T-cell (primary cell): ENCODE measurements around the gene SYCP1. TPM values are rescaled to one million over a fixed set of nuclear protein-coding genes. Genes with fewer than 3 reads are reported as not detected.

Experiments used
- ATAC-seq, 4 experiments: fragments of 200-7000 bp in 3 of 4; fragments of 150-1000 bp in 1 of 4; cut with Tn5 transposase; replicated peaks in 1 of 4; 1 replicate in 3 of 4; 2 replicates in 1 of 4; pipeline ENCODE4 v1.10.0; 2021; ENCODE audit warnings: moderate library complexity in 3 of 4, mild to moderate bottlenecking in 2 of 4, moderate number of reproducible peaks in 1 of 4
- CTCF ChIA-PET, 2 donors: fragments of 300-600 bp; sonication (Branson Sonifier 250); formaldehyde crosslinking; loops; one replicate each; lab custom pipeline; 2022; ENCODE audit warnings: antibody characterized with exemption in 2 of 2; lab: Charles Lee
- POLR2A ChIA-PET, 2 donors: fragments of 300-600 bp; sonication (Branson Sonifier 250); formaldehyde crosslinking; loops; one replicate each; lab custom pipeline; 2022; ENCODE audit warnings: antibody characterized with exemption in 2 of 2; lab: Charles Lee
- DNase-seq, 35 experiments: peaks; one replicate each; pipeline versions ENCODE4 v3.0.0 to v3.0.0-alpha.2; 2013 to 2023
- H3K27ac ChIP-seq: one replicate; pipeline ENCODE4 v1.5.1; 2013; ENCODE audit warnings: low read length
- H3K27me3 ChIP-seq, 2 experiments: replicated peaks in 1 of 2; 1 replicate in 1 of 2; 2 replicates in 1 of 2; pipeline versions ENCODE4 v1.6.1 to v1.7.0; 2013; ENCODE audit warnings: low read length in 1 of 2, mixed read lengths in 1 of 2; ENCODE audit not compliant: control insufficient read depth in 2 of 2, insufficient read depth in 2 of 2; ENCODE audit errors: extremely low read depth in 1 of 2
- H3K36me3 ChIP-seq, 2 donors: 1 replicate in 1 of 2; 2 replicates in 1 of 2; pipeline versions ENCODE4 v1.6.1 to v1.7.0; 2013; ENCODE audit warnings: low read length in 1 of 2; ENCODE audit not compliant: control insufficient read depth in 2 of 2, insufficient read depth in 1 of 2; ENCODE audit errors: extremely low read depth in 1 of 2
- H3K4me1 ChIP-seq, 2 experiments: 1 replicate in 1 of 2; 2 replicates in 1 of 2; pipeline versions ENCODE4 v1.6.1 to v1.7.0; 2013; ENCODE audit warnings: low read length in 2 of 2, mixed read lengths in 1 of 2; ENCODE audit not compliant: insufficient read depth in 2 of 2, control insufficient read depth in 1 of 2; ENCODE audit errors: extremely low read depth in 1 of 2
- H3K4me3 ChIP-seq, 2 donors: 1 replicate in 1 of 2; 2 replicates in 1 of 2; pipeline versions ENCODE4 v1.5.1 to v1.7.0; 2013; ENCODE audit warnings: mild to moderate bottlenecking in 2 of 2, low read length in 1 of 2, moderate library complexity in 1 of 2; ENCODE audit not compliant: control insufficient read depth in 1 of 2; ENCODE audit errors: extremely low read depth in 1 of 2
- H3K9me3 ChIP-seq: 2 replicates; pipeline ENCODE4 v1.7.0; 2013
- H3K27ac Mint-ChIP-seq, 2 donors: one replicate each; pipeline ENCODE4 v1.8.0; 2020 to 2021; ENCODE audit warnings: mild to moderate bottlenecking in 2 of 2, mixed read lengths in 2 of 2
- H3K27me3 Mint-ChIP-seq, 2 donors: one replicate each; pipeline ENCODE4 v1.8.0; 2021 to 2022; ENCODE audit warnings: mixed read lengths in 2 of 2
- H3K36me3 Mint-ChIP-seq: one replicate; pipeline ENCODE4 v1.8.0; 2021; ENCODE audit warnings: mixed read lengths
- H3K4me1 Mint-ChIP-seq, 3 donors: one replicate each; pipeline ENCODE4 v1.8.0; 2020 to 2022; ENCODE audit warnings: mixed read lengths in 3 of 3, mild to moderate bottlenecking in 1 of 3
- H3K4me3 Mint-ChIP-seq, 3 donors: one replicate each; pipeline ENCODE4 v1.8.0; 2020 to 2022; ENCODE audit warnings: mild to moderate bottlenecking in 3 of 3, mixed read lengths in 3 of 3, moderate library complexity in 3 of 3
- H3K9me3 Mint-ChIP-seq, 3 donors: one replicate each; pipeline ENCODE4 v1.8.0; 2020 to 2022; ENCODE audit warnings: mixed read lengths in 3 of 3
- WGBS: methylation state at CpG from one replicate; pipeline ENCODE4 v1.1.5; 2013; ENCODE audit warnings: missing lambda C conversion rate; ENCODE audit not compliant: insufficient coverage; 5-methylcytosine and 5-hydroxymethylcytosine counted together
- total RNA-seq, 35 experiments: library from RNA in 6 of 35; stranded (reverse) in 6 of 35; fragments of 120-200 nt in 1 of 35; gene quantifications; one replicate each; pipeline versions ENCODE4 v1.2.1 to v1.2.4 and lab custom pipeline; 2013 to 2026

The SYCP1 gene
- total RNA-seq, 5 donors from 2014 or later (not counting 1 experiment from before 2014, with no cell fraction given) = not detected

- DNase-seq (no peak), ATAC-seq (no peak)
- H3K27ac Mint-ChIP-seq = no peak overlapping the region
- H3K4me1 Mint-ChIP-seq = peaks cover 0 to 3% (median 2%) of the 10 kb centered on the region in 3 donors
- peaks cover 10% of the 10 kb centered on the region for H3K9me3 ChIP-seq
- peaks cover 10 to 15% of the 10 kb centered on the region in 2 donors for H3K27me3 Mint-ChIP-seq
- peaks cover 9 to 22% (median 20%) of the 10 kb centered on the region in 3 donors for H3K9me3 Mint-ChIP-seq
- no peak overlapping the region for H3K27ac ChIP-seq
- H3K36me3 ChIP-seq = no peaks in the 10 kb centered on the region
- H3K27me3 ChIP-seq = peaks cover 0 to 3% of the 10 kb centered on the region in 2 experiments
- H3K4me3 Mint-ChIP-seq = no peak overlapping the region
- H3K36me3 Mint-ChIP-seq = no peaks in the 10 kb centered on the region
- no peaks in the 10 kb centered on the region for H3K4me1 ChIP-seq
- POLR2A ChIA-PET = no interaction called here
- H3K4me3 ChIP-seq = no peak overlapping the region
- no CpG with 5 or more reads among the region's 1 CpG for WGBS
- CTCF ChIA-PET = interaction anchor here (0.7 to 1.6 kb wide), 6 partner anchors 12 to 131 kb away, joined by 3 to 6 read pairs (median 4); no protein-coding TSS in a partner anchor
Observed at GRCh38 chr1:114982251-114982650, 127.6 kb downstream of the SYCP1 start.

DNA sequence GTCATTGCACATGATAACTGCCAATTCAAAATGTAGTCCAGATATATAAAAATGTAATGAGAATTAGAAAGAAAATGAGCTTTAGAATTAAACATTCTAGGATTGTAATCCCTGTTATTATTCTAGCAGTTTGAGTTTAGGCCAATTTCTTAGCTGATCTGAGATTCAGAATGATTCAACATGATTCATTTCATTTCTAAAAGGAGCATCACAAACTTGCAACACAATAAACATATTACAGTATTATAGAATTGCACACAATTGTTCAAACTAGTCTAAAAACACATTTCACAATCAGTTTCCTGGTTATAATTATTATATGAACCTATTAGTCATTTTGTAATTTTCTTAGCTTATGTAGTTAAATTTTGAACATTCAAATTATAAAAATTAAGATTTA, 131.6 kb downstream of the SYCP1 start:
- H3K27ac Mint-ChIP-seq = no peak overlapping the region
- no peak for DNase-seq
- no peak for ATAC-seq
- Histone ChIP-seq H3K27me3 (peaks cover 0 to 3% of the 10 kb centered on the region in 2 experiments), H3K9me3 (peaks cover 13% of the 10 kb centered on the region), H3K4me3 (no peak overlapping the region), H3K4me1 (no peaks in the 10 kb centered on the region), H3K27ac (no peak overlapping the region), H3K36me3 (no peaks in the 10 kb centered on the region)
- peaks cover 0 to 10% of the 10 kb centered on the region in 2 donors for H3K27me3 Mint-ChIP-seq
- no peaks in the 10 kb centered on the region for H3K4me1 Mint-ChIP-seq
- ChIA-PET POLR2A (no interaction called here), CTCF (interaction anchor here in 1 of 2 donors (0.6 to 1.2 kb wide), 6 partner anchors 11 to 151 kb away, joined by 3 to 4 read pairs (median 3); no protein-coding TSS in a partner anchor)
- H3K9me3 Mint-ChIP-seq = peaks cover 12 to 38% (median 32%) of the 10 kb centered on the region in 3 donors
- H3K4me3 Mint-ChIP-seq = no peak overlapping the region
- no peaks in the 10 kb centered on the region for H3K36me3 Mint-ChIP-seq

- no CpG with 5 or more reads among the region's 1 CpG for WGBS
- no peak overlapping the region for H3K27ac Mint-ChIP-seq
- no peak for DNase-seq
- CTCF ChIA-PET = interaction anchor here in 1 of 2 donors (0.6 to 0.9 kb wide), 3 partner anchors 22 to 63 kb away, joined by 3 to 4 read pairs (median 3); no protein-coding TSS in a partner anchor
- no peaks in the 10 kb centered on the region for H3K36me3 Mint-ChIP-seq
- Histone ChIP-seq H3K27me3 (peaks cover 0 to 3% of the 10 kb centered on the region in 2 experiments), H3K36me3 (no peaks in the 10 kb centered on the region), H3K4me1 (no peaks in the 10 kb centered on the region), H3K9me3 (peaks cover 6% of the 10 kb centered on the region), H3K4me3 (no peak overlapping the region), H3K27ac (no peak overlapping the region)
- H3K4me3 Mint-ChIP-seq = no peak overlapping the region
- no peak for ATAC-seq
- no peaks in the 10 kb centered on the region for H3K4me1 Mint-ChIP-seq
- H3K27me3 Mint-ChIP-seq = peaks cover 0 to 10% of the 10 kb centered on the region in 2 donors
- POLR2A ChIA-PET = no interaction called here
- peaks cover 3 to 22% (median 17%) of the 10 kb centered on the region in 3 donors for H3K9me3 Mint-ChIP-seq
Observed at GRCh38 chr1:114988095-114988494, 133.4 kb downstream of the SYCP1 start.

- Histone ChIP-seq H3K27ac (no peak overlapping the region), H3K4me1 (no peaks in the 10 kb centered on the region), H3K9me3 (no peaks in the 10 kb centered on the region), H3K36me3 (no peaks in the 10 kb centered on the region), H3K4me3 (no peak overlapping the region), H3K27me3 (no peaks in the 10 kb centered on the region)
- CTCF ChIA-PET = no interaction called here
- DNase-seq (no peak), ATAC-seq (no peak)
- no peak overlapping the region for H3K27ac Mint-ChIP-seq
- no peaks in the 10 kb centered on the region for H3K36me3 Mint-ChIP-seq
- H3K27me3 Mint-ChIP-seq = peaks cover 3 to 9% of the 10 kb centered on the region in 2 donors
- H3K9me3 Mint-ChIP-seq = no peaks in the 10 kb centered on the region
- no peak overlapping the region for H3K4me3 Mint-ChIP-seq
- POLR2A ChIA-PET = no interaction called here
- H3K4me1 Mint-ChIP-seq = no peaks in the 10 kb centered on the region
Observed at GRCh38 chr1:114997510-114998289, 143.0 kb downstream of the SYCP1 start.

DNA sequence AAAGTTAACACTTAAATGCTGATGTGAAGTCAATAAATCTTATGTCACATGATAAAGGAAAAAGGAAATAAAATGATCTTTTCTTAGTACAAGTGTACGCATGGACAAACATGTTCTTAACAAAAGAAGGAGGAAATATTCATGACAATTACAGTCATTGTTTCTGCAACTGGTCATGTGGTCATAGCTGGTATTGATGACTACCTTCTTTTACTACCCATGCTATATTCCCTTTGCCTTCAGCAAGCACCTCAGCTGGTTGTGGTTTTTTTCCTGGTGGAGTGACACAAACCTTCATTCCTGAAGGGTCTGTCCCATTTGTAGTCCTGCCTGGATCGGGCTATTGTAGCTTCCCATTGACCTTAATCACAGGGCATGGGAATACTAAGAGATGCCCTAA, 151.5 kb downstream of the SYCP1 start:
- H3K4me3 Mint-ChIP-seq = no peak overlapping the region
- no CpG with 5 or more reads among the region's 2 CpGs for WGBS
- Histone ChIP-seq H3K4me1 (no peaks in the 10 kb centered on the region), H3K36me3 (no peaks in the 10 kb centered on the region), H3K27ac (no peak overlapping the region), H3K9me3 (no peaks in the 10 kb centered on the region), H3K4me3 (no peak overlapping the region), H3K27me3 (peaks cover 0 to 6% of the 10 kb centered on the region in 2 experiments)
- H3K36me3 Mint-ChIP-seq = no peaks in the 10 kb centered on the region
- no peak for DNase-seq
- peaks cover 10 to 18% of the 10 kb centered on the region in 2 donors for H3K27me3 Mint-ChIP-seq
- ChIA-PET POLR2A (no interaction called here), CTCF (interaction anchor here in 1 of 2 donors (0.7 kb wide), 1 partner anchor 562 kb away, joined by 3 read pairs; no protein-coding TSS in a partner anchor)
- H3K9me3 Mint-ChIP-seq = peaks cover 0 to 3% (median 0%) of the 10 kb centered on the region in 3 donors
- H3K4me1 Mint-ChIP-seq = no peaks in the 10 kb centered on the region
- H3K27ac Mint-ChIP-seq = no peak overlapping the region
- ATAC-seq = no peak

- Histone ChIP-seq H3K4me1 (no peaks in the 10 kb centered on the region), H3K36me3 (no peaks in the 10 kb centered on the region), H3K27ac (no peak overlapping the region), H3K27me3 (no peaks in the 10 kb centered on the region), H3K4me3 (no peak overlapping the region), H3K9me3 (no peaks in the 10 kb centered on the region)
- POLR2A ChIA-PET = no interaction called here
- Mint-ChIP-seq H3K27ac (no peak overlapping the region), H3K4me3 (no peak overlapping the region), H3K4me1 (no peaks in the 10 kb centered on the region), H3K9me3 (no peaks in the 10 kb centered on the region), H3K27me3 (peaks cover 2 to 4% of the 10 kb centered on the region in 2 donors), H3K36me3 (no peaks in the 10 kb centered on the region)
- DNase-seq (no peak), ATAC-seq (no peak)
- CTCF ChIA-PET = no interaction called here
- WGBS = 100% methylated on average over 1 of the region's 1 CpG
Observed at GRCh38 chr1:115012006-115012405, 157.3 kb downstream of the SYCP1 start.
